IPS-18c (cell line): Measurements from ENCODE around the gene KIAA1671.

ENCODE experiments used
- H3K4me3 ChIP-seq: 2 replicates; pipeline ENCODE4 v1.7.0; 2013; ENCODE audit warnings: low read depth, mild to moderate bottlenecking, low read length, moderate library complexity; ENCODE audit not compliant: insufficient read depth
- H3K9me3 ChIP-seq: one replicate; pipeline ENCODE4 v1.6.1; 2013; ENCODE audit warnings: mild to moderate bottlenecking, low read length, moderate library complexity; ENCODE audit not compliant: control insufficient read depth, insufficient read depth

KIAA1671 gene

GRCh38 chr22:24947881-24948280 lies 4.6 kb upstream of the KIAA1671 start:
- Histone ChIP-seq H3K9me3 (no peaks in the 10 kb centered on the region), H3K4me3 (no peak overlapping the region)

GRCh38 chr22:24948356-24949202 lies 3.9 kb upstream of the KIAA1671 start:
- Histone ChIP-seq H3K4me3 (no peak overlapping the region), H3K9me3 (no peaks in the 10 kb centered on the region)

- H3K4me3 ChIP-seq, result no peak overlapping the region
- H3K9me3 ChIP-seq, result no peaks in the 10 kb centered on the region
Measured at GRCh38 chr22:24950272-24950902, 2.1 kb upstream of the KIAA1671 start.

GRCh38 chr22:24952837-24953383 lies 394 bp downstream of the KIAA1671 start:
- peak overlapping the region; percentile 91 for H3K4me3 ChIP-seq
- no peaks in the 10 kb centered on the region for H3K9me3 ChIP-seq

GRCh38 chr22:24953384-24954113 lies 1.0 kb downstream of the KIAA1671 start:
- Histone ChIP-seq H3K9me3 (no peaks in the 10 kb centered on the region), H3K4me3 (peak overlapping the region; percentile 91)

- H3K4me3 ChIP-seq, result peak overlapping the region; percentile 91; the same call in 1 of the 2 replicates
- no peaks in the 10 kb centered on the region for H3K9me3 ChIP-seq
Measured at GRCh38 chr22:24954114-24954463, 1.6 kb downstream of the KIAA1671 start.

- H3K4me3 ChIP-seq, result no peak overlapping the region
- H3K9me3 ChIP-seq, result no peaks in the 10 kb centered on the region
Measured at GRCh38 chr22:24954856-24955255, 2.3 kb downstream of the KIAA1671 start.

- H3K9me3 ChIP-seq, result no peaks in the 10 kb centered on the region
- H3K4me3 ChIP-seq, result no peak overlapping the region
Measured at GRCh38 chr22:24957043-24957442, 4.5 kb downstream of the KIAA1671 start.

GRCh38 chr22:24961217-24961844 lies 8.8 kb downstream of the KIAA1671 start:
- no peaks in the 10 kb centered on the region for H3K9me3 ChIP-seq
- H3K4me3 ChIP-seq, result no peak overlapping the region

GRCh38 chr22:24962094-24962493 lies 9.6 kb downstream of the KIAA1671 start:
- Histone ChIP-seq H3K4me3 (no peak overlapping the region), H3K9me3 (no peaks in the 10 kb centered on the region)

GRCh38 chr22:24962835-24963234 lies 10.3 kb downstream of the KIAA1671 start:
- no peaks in the 10 kb centered on the region for H3K9me3 ChIP-seq
- H3K4me3 ChIP-seq, result no peak overlapping the region

- no peak overlapping the region for H3K4me3 ChIP-seq
- no peaks in the 10 kb centered on the region for H3K9me3 ChIP-seq
Measured at GRCh38 chr22:24964441-24964840, 11.9 kb downstream of the KIAA1671 start.

- Histone ChIP-seq H3K4me3 (no peak overlapping the region), H3K9me3 (no peaks in the 10 kb centered on the region)
Measured at GRCh38 chr22:24965822-24966626, 13.5 kb downstream of the KIAA1671 start.

GRCh38 chr22:24968066-24968561 lies 15.6 kb downstream of the KIAA1671 start:
- no peak overlapping the region; the same call in 1 of the 2 replicates for H3K4me3 ChIP-seq
- no peaks in the 10 kb centered on the region for H3K9me3 ChIP-seq

- no peaks in the 10 kb centered on the region for H3K9me3 ChIP-seq
Measured at GRCh38 chr22:24969560-24970301, 17.2 kb downstream of the KIAA1671 start.

GRCh38 chr22:24972369-24972768 lies 19.9 kb downstream of the KIAA1671 start:
- H3K4me3 ChIP-seq, result no peak overlapping the region
- no peaks in the 10 kb centered on the region for H3K9me3 ChIP-seq

More at GRCh38 chr22:24969560-24970301, 17.2 kb downstream of the KIAA1671 start:
- H3K4me3 ChIP-seq, result no peak overlapping the region
